ENCODE results near the gene NOX3. TPM values are rescaled to one million over a fixed set of nuclear protein-coding genes. Genes with fewer than 3 reads are reported as not detected.

NOX3 gene
- total RNA-seq, 1 experiment from 2014 or later = not detected

- no peak overlapping the region for H4K5ac ChIP-seq (ENCODE audit: insufficient read length, low read depth, low read length)
- no peak overlapping the region for H3K4me3 Mint-ChIP-seq
Observed at GRCh38 chr6:155426408-155426945, 29.2 kb downstream of the NOX3 start.

More at GRCh38 chr6:155426408-155426945, 29.2 kb downstream of the NOX3 start:
- H2BK20ac ChIP-seq (ENCODE audit: low read depth, low read length, poor library complexity, severe bottlenecking) = no peak overlapping the region
- no peak overlapping the region for H2AK5ac ChIP-seq (ENCODE audit: insufficient read length, low read length)
- H2AFZ ChIP-seq (ENCODE audit: low read length) = no peak overlapping the region
- no peak overlapping the region for H3K23ac ChIP-seq (ENCODE audit: insufficient read length, low read depth, low read length)
- no peak for TF ChIP-seq CTCF (conservative IDR thresholded peaks at IDR 0.05)
- H2BK120ac ChIP-seq (ENCODE audit: low read depth, low read length, poor library complexity, severe bottlenecking) = no peak overlapping the region
- H3T11ph ChIP-seq (ENCODE audit: low read length) = no peak overlapping the region
- H3K27ac ChIP-seq (ENCODE audit: insufficient read length, low read depth, low read length) = no peak overlapping the region
- peaks cover 2% of the 10 kb centered on the region; the same call in 1 of the 2 replicates for H3K27me3 Mint-ChIP-seq (ENCODE audit: low read depth)
- no peak overlapping the region for H3K4me2 ChIP-seq (ENCODE audit: insufficient read depth, insufficient read length, low read length)
- H3K79me2 ChIP-seq (ENCODE audit: insufficient read depth, low read length) = no peaks in the 10 kb centered on the region
- H3K56ac ChIP-seq (ENCODE audit: insufficient read length, low read depth, low read length) = no peak overlapping the region
- no peak overlapping the region for H3K4ac ChIP-seq (ENCODE audit: low read depth, low read length)
- no peak for DNase-seq
- no peaks in the 10 kb centered on the region for H3K4me1 ChIP-seq (ENCODE audit: insufficient read depth, low read length)
- no peaks in the 10 kb centered on the region for H3K27me3 ChIP-seq (ENCODE audit: insufficient read depth, low read length)
- no peak overlapping the region for H3K14ac ChIP-seq (ENCODE audit: insufficient read depth, low read length)
- peaks cover 7 to 15% of the 10 kb centered on the region in 2 experiments for H3K4me1 Mint-ChIP-seq
- H3K79me1 ChIP-seq (ENCODE audit: insufficient read depth, low read depth, low read length, poor library complexity, severe bottlenecking) = no peaks in the 10 kb centered on the region
- no peak overlapping the region for H4K8ac ChIP-seq (replicated peaks; ENCODE audit: insufficient read length, low read depth, low read length)
- no peak overlapping the region for H2BK5ac ChIP-seq (ENCODE audit: insufficient read length, low read length)
- H3K27ac Mint-ChIP-seq = peak overlapping the region in 2 of 3 experiments; percentile 12 to 43; a peak in 2 of 7 replicates
- H3K36me3 Mint-ChIP-seq (ENCODE audit: insufficient read depth in 1 of 3, low read depth in 3 of 3) = no peaks in the 10 kb centered on the region; a peak in 1 of 7 replicates
- no peaks in the 10 kb centered on the region for H4K20me1 ChIP-seq (ENCODE audit: control insufficient read depth, insufficient read depth, insufficient read length)
- H2BK12ac ChIP-seq (ENCODE audit: insufficient read length, low read depth, low read length) = no peak overlapping the region
- H4K91ac ChIP-seq (ENCODE audit: insufficient read length, low read depth, low read length) = no peak overlapping the region
- no peaks in the 10 kb centered on the region for H3K9me3 ChIP-seq (ENCODE audit: control insufficient read depth, low read depth, low read length)
- no peak overlapping the region for H2BK15ac ChIP-seq (ENCODE audit: low read depth, low read length)
- H3K9ac ChIP-seq (ENCODE audit: extremely low read depth, insufficient read length, low read length) = no peak overlapping the region
- no peaks in the 10 kb centered on the region for H3K9me3 Mint-ChIP-seq
- H3K18ac ChIP-seq (ENCODE audit: insufficient read length, low read depth, low read length) = no peak overlapping the region
- WGBS (ENCODE audit: extremely low coverage, insufficient read length, low lambda C conversion rate) = no CpG with 5 or more reads among the region's 3 CpGs
- H3K23me2 ChIP-seq (ENCODE audit: insufficient read length, low read depth, low read length, poor library complexity, severe bottlenecking) = no peaks in the 10 kb centered on the region
